Neural cell (in vitro differentiated cells): ENCODE measurements around the gene TF.

Experiments
- EZH2 ChIP-seq: fragments of 200-600, 300-800 bp; shearing (Covaris generic), sonication (generic); IDR thresholded peaks from 2 replicates; pipeline ENCODE4 v1.6.1; 2014; ENCODE audit warnings: antibody characterized with exemption, low read length, borderline replicate concordance, mild to moderate bottlenecking; ENCODE audit not compliant: insufficient read depth, poor library complexity, severe bottlenecking
- SMC3 ChIP-seq: fragments of 450-650 bp; conservative IDR thresholded peaks from 2 replicates; pipeline ENCODE4 v1.6.1; 2014; ENCODE audit warnings: antibody characterized with exemption, mild to moderate bottlenecking, moderate library complexity; ENCODE audit not compliant: poor library complexity
- TF ChIP-seq, protein P1 (sequence below): fragments of 450-650 bp; IDR thresholded peaks from 2 replicates; pipeline ENCODE4 v1.5.1; 2014; ENCODE audit warnings: antibody characterized with exemption, mild to moderate bottlenecking, moderate library complexity; ENCODE audit not compliant: poor library complexity, severe bottlenecking

DNA sequence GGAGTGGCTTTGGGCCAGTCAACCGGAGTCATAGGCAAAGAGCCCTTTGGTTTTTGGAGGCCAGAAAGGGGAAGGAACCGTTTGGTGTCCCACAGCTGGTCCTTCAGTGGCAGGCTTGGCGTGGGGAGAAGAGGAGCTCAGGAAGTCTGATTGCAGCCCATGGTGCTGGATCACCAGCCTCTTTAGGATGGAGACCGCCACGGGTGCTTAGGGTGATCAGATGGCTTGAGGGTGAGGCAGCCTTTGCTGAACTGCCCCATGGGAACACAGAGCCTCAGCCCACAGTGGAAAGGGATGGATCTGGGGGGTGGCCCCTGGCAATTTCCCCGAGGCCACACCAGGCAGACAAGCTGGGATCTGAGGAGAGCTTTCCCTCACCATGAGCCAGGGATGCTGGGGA, 45.8 kb upstream of the TF start:
- TF ChIP-seq, protein P1, sequence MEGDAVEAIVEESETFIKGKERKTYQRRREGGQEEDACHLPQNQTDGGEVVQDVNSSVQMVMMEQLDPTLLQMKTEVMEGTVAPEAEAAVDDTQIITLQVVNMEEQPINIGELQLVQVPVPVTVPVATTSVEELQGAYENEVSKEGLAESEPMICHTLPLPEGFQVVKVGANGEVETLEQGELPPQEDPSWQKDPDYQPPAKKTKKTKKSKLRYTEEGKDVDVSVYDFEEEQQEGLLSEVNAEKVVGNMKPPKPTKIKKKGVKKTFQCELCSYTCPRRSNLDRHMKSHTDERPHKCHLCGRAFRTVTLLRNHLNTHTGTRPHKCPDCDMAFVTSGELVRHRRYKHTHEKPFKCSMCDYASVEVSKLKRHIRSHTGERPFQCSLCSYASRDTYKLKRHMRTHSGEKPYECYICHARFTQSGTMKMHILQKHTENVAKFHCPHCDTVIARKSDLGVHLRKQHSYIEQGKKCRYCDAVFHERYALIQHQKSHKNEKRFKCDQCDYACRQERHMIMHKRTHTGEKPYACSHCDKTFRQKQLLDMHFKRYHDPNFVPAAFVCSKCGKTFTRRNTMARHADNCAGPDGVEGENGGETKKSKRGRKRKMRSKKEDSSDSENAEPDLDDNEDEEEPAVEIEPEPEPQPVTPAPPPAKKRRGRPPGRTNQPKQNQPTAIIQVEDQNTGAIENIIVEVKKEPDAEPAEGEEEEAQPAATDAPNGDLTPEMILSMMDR, result no peak
- TF ChIP-seq SMC3, result no peak
- no peak for TF ChIP-seq EZH2
